Esophagus squamous epithelium (tissue), 4 donors: ENCODE measurements around the gene RFX2.
A peak's percentile ranks its signal among the peaks of the same experiment; 100 is the strongest.

Source experiments
- CTCF ChIP-seq, 6 experiments: fragments of 450-650 bp in 4 of 6; fragments of 200-600 bp in 2 of 6; sonication (generic) in 2 of 6; IDR thresholded peaks; one replicate each; pipeline ENCODE4 v1.5.1; 2016 to 2019; ENCODE audit warnings: antibody characterized with exemption in 6 of 6, mild to moderate bottlenecking in 4 of 6, moderate library complexity in 4 of 6
- POLR2A ChIP-seq, 4 donors: fragments of 450-650 bp; IDR thresholded peaks; one replicate each; pipeline ENCODE4 v1.6.1; 2017; ENCODE audit warnings: antibody characterized with exemption in 4 of 4, mild to moderate bottlenecking in 4 of 4, moderate library complexity in 3 of 4

GRCh38 chr19:6062274-6062673 lies 48.0 kb downstream of the RFX2 start:
- TF ChIP-seq CTCF (IDR thresholded peaks at IDR 0.05) (no peak), POLR2A (IDR thresholded peaks at IDR 0.05) (peak in 1 of 4 donors; percentile 17)
